ENCODE data around the gene ATP8B4.
"Not testable (repeated sequence)": the region's sequence is repeated elsewhere in the genome, so short reads cannot be mapped to it uniquely, and the experiment has no call there.

The ATP8B4 gene

DNA sequence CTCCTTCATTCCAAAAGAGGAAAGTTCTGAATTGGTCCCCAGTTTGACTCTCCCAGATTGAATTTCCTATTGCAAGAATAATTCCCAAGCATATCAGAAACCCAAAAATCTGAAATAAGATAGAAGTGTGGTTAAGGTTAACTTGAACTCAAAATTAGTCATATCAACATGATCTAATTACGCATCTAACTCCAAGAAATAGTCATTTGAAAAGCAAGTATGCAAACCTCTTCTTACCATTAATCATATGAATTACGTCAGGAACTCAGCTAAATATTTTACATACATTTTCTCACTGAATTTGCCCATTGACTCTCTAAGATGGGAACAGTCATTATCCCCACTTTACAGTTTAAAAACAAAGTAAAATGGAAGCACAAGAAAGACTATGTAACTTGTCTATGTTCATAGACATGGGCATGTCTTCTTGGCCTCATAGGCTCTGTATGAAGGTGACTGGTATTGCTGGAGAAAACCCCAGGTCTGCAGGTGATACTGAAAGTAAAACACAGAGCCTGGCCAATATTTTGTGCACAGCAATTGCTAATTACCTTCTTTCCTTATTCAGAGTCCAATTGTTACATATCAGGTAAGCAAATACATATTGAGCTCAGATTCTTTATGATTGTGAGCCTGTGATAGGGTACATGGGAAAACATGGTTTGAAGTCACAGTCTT lies 139.2 kb downstream of the ATP8B4 start:
- DNase-seq (ENCODE audit: low spot score) (no peak), ATAC-seq (ENCODE audit: low read depth) (no peak)
- Histone ChIP-seq H3K9me3 (ENCODE audit: severe bottlenecking) (no peaks in the 10 kb centered on the region), H3K4me3 (ENCODE audit: severe bottlenecking) (no peak overlapping the region), H3K27ac (ENCODE audit: poor library complexity, severe bottlenecking) (no peak overlapping the region), H3K4me1 (ENCODE audit: insufficient read depth, poor library complexity, severe bottlenecking) (no peaks in the 10 kb centered on the region), H3K36me3 (ENCODE audit: low read depth) (no peaks in the 10 kb centered on the region), H3K27me3 (ENCODE audit: insufficient read depth, poor library complexity, severe bottlenecking) (peaks cover 10% of the 10 kb centered on the region)
- TF ChIP-seq, protein P1, sequence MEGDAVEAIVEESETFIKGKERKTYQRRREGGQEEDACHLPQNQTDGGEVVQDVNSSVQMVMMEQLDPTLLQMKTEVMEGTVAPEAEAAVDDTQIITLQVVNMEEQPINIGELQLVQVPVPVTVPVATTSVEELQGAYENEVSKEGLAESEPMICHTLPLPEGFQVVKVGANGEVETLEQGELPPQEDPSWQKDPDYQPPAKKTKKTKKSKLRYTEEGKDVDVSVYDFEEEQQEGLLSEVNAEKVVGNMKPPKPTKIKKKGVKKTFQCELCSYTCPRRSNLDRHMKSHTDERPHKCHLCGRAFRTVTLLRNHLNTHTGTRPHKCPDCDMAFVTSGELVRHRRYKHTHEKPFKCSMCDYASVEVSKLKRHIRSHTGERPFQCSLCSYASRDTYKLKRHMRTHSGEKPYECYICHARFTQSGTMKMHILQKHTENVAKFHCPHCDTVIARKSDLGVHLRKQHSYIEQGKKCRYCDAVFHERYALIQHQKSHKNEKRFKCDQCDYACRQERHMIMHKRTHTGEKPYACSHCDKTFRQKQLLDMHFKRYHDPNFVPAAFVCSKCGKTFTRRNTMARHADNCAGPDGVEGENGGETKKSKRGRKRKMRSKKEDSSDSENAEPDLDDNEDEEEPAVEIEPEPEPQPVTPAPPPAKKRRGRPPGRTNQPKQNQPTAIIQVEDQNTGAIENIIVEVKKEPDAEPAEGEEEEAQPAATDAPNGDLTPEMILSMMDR (IDR thresholded peaks at IDR 0.05; ENCODE audit: poor library complexity, severe bottlenecking), result no peak

DNA sequence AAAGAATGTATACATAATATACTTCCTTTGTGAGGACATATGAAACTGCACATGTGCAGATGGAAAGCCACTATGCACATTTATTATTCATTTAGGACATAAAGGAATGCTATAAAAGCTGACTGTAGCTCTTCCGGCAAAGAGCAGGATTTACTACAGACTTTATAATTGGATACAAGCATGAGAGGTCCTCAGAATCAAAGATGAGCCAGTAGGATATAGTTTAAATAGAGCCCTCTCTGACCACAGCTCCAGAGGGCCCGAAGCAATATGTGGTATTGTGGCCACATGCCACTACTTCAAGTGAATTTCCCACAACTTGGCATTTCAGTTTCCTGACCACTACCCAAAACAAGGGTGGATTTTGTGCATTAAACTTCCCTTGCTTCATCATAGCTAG lies 140.9 kb downstream of the ATP8B4 start:
- H3K36me3 ChIP-seq (ENCODE audit: low read depth), result no peaks in the 10 kb centered on the region
- no peak overlapping the region for H3K27ac ChIP-seq (ENCODE audit: poor library complexity, severe bottlenecking)
- H3K4me1 ChIP-seq (ENCODE audit: insufficient read depth, poor library complexity, severe bottlenecking), result no peaks in the 10 kb centered on the region
- H3K4me3 ChIP-seq (ENCODE audit: severe bottlenecking), result no peak overlapping the region
- ATAC-seq (ENCODE audit: low read depth) (no peak), DNase-seq (ENCODE audit: low spot score) (no peak)
- TF ChIP-seq, protein P1 (IDR thresholded peaks at IDR 0.05; ENCODE audit: poor library complexity, severe bottlenecking), result no peak
- H3K9me3 ChIP-seq (ENCODE audit: severe bottlenecking), result no peaks in the 10 kb centered on the region
- H3K27me3 ChIP-seq (ENCODE audit: insufficient read depth, poor library complexity, severe bottlenecking), result peaks cover 12% of the 10 kb centered on the region

- peaks cover 12% of the 10 kb centered on the region for H3K27me3 ChIP-seq (ENCODE audit: insufficient read depth, poor library complexity, severe bottlenecking)
- TF ChIP-seq, protein P1 (IDR thresholded peaks at IDR 0.05; ENCODE audit: poor library complexity, severe bottlenecking), result no peak
These were observed 141.7 kb downstream of the ATP8B4 start for GRCh38 chr15:49977306-49977705.

GRCh38 chr15:49964551-49964950 lies 154.5 kb downstream of the ATP8B4 start:
- Histone ChIP-seq H3K36me3 (ENCODE audit: low read depth) (no peaks in the 10 kb centered on the region), H3K27me3 (ENCODE audit: insufficient read depth, poor library complexity, severe bottlenecking) (no peaks in the 10 kb centered on the region), H3K4me1 (ENCODE audit: insufficient read depth, poor library complexity, severe bottlenecking) (no peaks in the 10 kb centered on the region), H3K27ac (ENCODE audit: poor library complexity, severe bottlenecking) (no peak overlapping the region), H3K9me3 (ENCODE audit: severe bottlenecking) (no peaks in the 10 kb centered on the region), H3K4me3 (ENCODE audit: severe bottlenecking) (no peak overlapping the region)
- TF ChIP-seq, protein P1 (IDR thresholded peaks at IDR 0.05; ENCODE audit: poor library complexity, severe bottlenecking), result no peak
- DNase-seq (ENCODE audit: low spot score), result no peak
- no peak for ATAC-seq (ENCODE audit: low read depth)

More at GRCh38 chr15:49977306-49977705, 141.7 kb downstream of the ATP8B4 start:
- Histone ChIP-seq H3K27ac (ENCODE audit: poor library complexity, severe bottlenecking) (no peak overlapping the region), H3K4me3 (ENCODE audit: severe bottlenecking) (no peak overlapping the region), H3K36me3 (ENCODE audit: low read depth) (no peaks in the 10 kb centered on the region), H3K4me1 (ENCODE audit: insufficient read depth, poor library complexity, severe bottlenecking) (no peaks in the 10 kb centered on the region), H3K9me3 (ENCODE audit: severe bottlenecking) (no peaks in the 10 kb centered on the region)
- DNase-seq (ENCODE audit: low spot score) (no peak), ATAC-seq (ENCODE audit: low read depth) (no peak)

GRCh38 chr15:49964061-49964460 lies 155.0 kb downstream of the ATP8B4 start:
- no peak for ATAC-seq (ENCODE audit: low read depth)
- Histone ChIP-seq H3K27ac (ENCODE audit: poor library complexity, severe bottlenecking) (no peak overlapping the region), H3K4me1 (ENCODE audit: insufficient read depth, poor library complexity, severe bottlenecking) (no peaks in the 10 kb centered on the region), H3K4me3 (ENCODE audit: severe bottlenecking) (no peak overlapping the region), H3K27me3 (ENCODE audit: insufficient read depth, poor library complexity, severe bottlenecking) (no peaks in the 10 kb centered on the region), H3K36me3 (ENCODE audit: low read depth) (no peaks in the 10 kb centered on the region), H3K9me3 (ENCODE audit: severe bottlenecking) (peaks cover 3% of the 10 kb centered on the region)
- TF ChIP-seq, protein P1 (IDR thresholded peaks at IDR 0.05; ENCODE audit: poor library complexity, severe bottlenecking), result no peak
- no peak for DNase-seq (ENCODE audit: low spot score)

GRCh38 chr15:49963033-49963772 lies 155.8 kb downstream of the ATP8B4 start:
- H3K9me3 ChIP-seq (ENCODE audit: severe bottlenecking); DNase-seq (ENCODE audit: low spot score); H3K27ac ChIP-seq (ENCODE audit: poor library complexity, severe bottlenecking); ATAC-seq (ENCODE audit: low read depth); H3K4me1 ChIP-seq (ENCODE audit: insufficient read depth, poor library complexity, severe bottlenecking); H3K36me3 ChIP-seq (ENCODE audit: low read depth); H3K4me3 ChIP-seq (ENCODE audit: severe bottlenecking); H3K27me3 ChIP-seq (ENCODE audit: insufficient read depth, poor library complexity, severe bottlenecking): not testable (repeated sequence)
